HG02840 (cell line): ENCODE results near the gene C16orf78.

Source experiments
- ATAC-seq: cut with Tn5 transposase; IDR thresholded peaks from one replicate; pipeline ENCODE4 v1.9.1; 2021; ENCODE audit warnings: mild to moderate bottlenecking, moderate library complexity, moderate number of reproducible peaks; ENCODE audit not compliant: unreplicated experiment, low FRiP score

The C16orf78 gene

DNA sequence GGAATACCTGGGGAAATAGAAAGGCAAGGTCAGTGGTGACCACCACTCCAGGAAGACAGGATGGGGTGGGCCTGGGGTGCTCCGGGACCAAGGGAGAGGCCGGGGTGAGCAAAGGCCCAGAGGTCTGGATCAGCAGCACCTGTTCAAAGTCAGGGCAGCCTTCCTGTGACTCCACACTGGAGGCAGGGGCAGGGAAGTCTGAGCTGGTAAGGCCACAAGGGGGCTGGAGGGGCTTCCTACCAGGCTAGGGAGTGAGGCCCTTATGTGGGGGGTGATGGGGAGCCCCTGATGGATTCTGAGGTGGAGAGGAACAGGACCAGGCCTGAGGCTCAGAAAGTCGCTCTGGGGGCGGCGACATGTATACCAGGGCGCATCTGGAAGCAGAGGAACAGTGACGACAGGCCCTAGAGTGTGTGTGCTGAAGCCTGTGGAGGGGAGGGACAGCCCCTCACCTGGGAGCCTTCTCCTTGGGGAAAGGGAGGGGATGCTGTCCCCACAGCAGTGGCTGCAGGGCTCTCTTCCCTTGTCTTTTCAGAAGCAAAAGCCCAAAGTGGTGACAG is 3.7 kb downstream of the C16orf78 start:
- ATAC-seq = no peak

GRCh38 chr16:49378238-49378637 is 4.6 kb downstream of the C16orf78 start:
- no peak for ATAC-seq

DNA sequence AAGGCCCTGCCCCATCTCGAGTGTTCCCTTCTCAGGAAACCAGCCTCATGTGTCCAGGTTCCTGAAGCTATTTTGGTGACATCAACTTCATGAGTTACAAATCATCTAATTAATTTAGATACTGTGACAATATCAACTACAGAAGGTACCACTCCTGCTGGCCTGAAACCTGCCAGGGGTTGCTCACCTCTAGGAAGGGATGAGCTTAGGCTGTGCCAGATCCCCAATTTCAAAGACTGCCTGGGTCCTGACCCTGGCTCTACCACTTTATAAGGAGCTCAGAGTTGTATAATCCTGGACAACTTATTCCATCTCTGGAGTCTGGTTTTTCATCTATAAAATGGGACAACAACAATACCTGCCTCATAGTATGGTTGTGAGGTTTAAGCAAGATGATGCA is 5.2 kb downstream of the C16orf78 start:
- no peak for ATAC-seq

GRCh38 chr16:49382916-49383315 is 9.3 kb downstream of the C16orf78 start:
- ATAC-seq = no peak

- ATAC-seq = no peak
These were observed 21.4 kb downstream of the C16orf78 start for GRCh38 chr16:49395021-49395420.

- ATAC-seq = no peak
These were observed 22.7 kb downstream of the C16orf78 start for GRCh38 chr16:49396206-49396720.

DNA sequence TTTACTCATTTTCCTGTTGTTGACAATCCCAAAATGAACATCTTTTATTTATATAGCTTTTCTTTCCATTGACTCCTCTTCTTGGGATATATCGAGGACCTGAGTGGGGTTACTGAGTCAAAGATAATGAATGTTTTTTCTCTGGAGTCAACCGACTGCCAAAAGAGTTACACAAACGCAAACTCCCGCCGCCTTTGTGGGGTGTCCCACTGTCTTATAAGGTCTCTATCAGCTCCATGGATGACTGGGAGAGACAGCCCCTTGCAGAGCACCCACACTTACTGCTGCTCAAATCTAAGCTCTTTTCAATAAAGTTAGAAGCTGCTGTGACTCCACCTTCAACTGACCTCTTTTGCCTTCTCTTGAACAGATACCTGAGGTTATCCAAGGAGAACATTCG is 25.2 kb downstream of the C16orf78 start:
- ATAC-seq = no peak

DNA sequence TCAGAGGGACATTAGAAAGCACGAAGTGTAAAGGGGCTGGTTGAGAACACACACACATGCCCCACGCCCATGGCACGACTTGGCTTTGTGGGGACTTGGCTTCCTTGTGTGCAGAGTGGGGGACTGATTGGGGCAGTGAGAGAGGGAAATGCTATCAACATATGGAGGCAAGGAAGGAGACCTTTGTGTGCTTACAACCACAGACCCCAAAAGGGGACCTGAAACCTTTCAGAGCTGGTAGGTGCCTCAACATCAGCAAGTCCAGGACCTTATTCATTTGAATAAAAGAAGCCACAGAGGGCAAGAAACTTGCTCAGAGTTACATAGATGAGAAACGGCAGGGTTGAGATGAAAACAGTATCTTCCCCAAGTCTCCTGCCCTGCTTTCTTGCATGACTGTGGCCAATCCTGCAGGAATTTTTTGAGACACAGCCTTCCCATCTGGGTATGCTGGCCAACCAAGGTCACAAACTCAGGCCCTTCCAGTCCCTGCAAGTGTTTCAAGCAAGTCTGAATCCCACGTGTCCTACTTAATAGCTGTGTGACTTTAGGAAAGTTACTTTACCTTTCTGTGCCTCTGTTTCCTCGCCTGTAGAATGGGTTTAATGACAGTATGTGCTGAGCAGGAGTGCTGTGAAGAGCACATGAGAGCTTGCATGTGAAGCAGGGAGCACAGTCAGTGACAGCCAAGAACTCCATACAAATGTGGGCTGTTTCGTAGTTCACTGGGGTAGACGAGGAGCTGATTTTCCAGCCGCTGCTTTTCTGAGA is 26.2 kb downstream of the C16orf78 start:
- peak; percentile 98 for ATAC-seq

DNA sequence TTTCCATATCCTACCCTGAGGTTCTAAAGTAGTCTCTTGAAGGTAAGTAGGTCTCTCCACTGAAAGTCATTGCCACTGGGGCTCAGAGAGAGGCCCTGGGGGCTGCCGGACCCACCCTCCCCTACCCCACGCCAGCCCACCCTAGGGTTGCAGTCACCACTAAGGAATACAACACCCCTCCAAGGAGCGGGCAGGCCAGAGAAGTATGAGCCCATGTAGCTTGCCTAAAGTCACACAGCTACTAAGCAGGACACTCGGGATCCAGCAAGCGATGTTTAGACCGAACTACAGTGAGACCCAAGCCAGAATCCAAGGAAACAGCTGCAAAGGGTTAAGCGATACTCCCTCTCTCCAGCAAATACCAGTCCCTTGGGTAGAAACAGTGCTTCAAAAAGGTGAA is 27.0 kb downstream of the C16orf78 start:
- ATAC-seq = no peak

GRCh38 chr16:49405123-49405522 is 31.5 kb downstream of the C16orf78 start:
- no peak for ATAC-seq

DNA sequence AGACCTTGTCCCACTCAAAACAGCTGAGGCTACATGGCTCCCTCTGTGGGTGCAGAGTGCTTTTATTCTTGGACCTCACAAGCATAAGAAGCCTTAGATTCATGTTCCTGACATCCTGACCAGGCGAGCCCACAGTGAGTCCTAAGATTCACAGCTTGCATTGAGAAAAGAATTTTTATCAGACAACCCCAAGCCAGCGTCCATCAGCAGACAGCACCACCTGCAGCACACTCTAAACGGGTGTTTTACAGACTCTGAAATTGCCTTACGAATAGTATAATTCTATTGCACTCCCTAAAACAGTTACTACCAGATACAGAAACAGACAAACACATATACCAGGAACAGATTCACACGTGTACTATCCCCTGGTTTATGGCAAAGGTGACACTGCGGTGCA is 31.9 kb downstream of the C16orf78 start:
- no peak for ATAC-seq

DNA sequence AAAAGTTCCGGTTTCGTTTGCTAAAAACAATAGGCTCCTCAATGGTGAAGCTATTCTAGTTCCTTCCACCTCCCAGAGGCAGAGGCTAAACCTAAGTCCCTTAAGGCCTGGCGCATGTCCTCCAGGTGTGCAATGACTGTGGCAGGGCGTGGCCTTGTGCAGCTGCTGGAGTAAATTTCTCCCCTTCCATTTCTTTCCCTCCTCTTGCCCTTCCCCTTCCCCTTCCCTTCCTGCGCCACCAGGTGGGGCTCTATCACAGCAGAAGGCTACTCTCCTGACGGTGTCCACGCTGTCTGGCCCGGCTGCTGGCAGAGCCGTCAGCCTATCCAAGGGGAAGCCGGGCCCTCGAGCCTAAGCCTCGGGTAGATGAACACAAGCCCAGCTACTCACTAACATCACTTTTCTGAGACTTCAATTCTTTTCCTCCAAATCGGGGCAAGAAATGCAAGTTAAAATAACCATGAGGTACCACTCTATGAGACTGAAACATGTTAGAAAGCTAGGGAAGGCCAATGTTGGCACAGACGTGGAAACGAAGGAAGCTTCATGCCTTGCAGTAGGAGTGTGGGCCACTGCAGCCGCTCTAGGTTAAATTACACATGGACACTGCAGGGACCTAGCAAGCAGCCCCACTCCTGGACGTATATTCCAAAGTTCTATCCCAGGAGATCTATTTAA is 34.4 kb downstream of the C16orf78 start:
- peak; percentile 85 for ATAC-seq

DNA sequence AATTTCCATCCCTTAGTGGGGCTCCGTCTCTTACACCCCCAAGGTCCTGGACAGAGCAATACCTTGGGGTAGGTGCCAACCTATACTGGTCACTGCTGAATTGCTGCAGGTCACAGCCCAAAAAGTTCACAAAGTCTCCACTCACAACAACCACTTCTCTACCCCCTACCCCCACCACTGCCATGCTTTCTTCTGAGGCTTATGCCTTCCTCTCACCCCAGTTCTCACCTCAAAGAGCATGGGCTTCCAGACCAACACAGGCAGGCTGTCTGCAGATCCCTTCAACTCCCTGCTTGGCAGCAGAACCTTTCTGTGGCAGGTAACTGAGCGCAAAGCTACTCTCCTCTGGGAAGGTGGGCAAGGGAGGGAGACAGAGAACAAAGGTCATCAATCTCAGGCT is 35.5 kb downstream of the C16orf78 start:
- ATAC-seq = no peak

GRCh38 chr16:49410226-49410625 is 36.6 kb downstream of the C16orf78 start:
- no peak for ATAC-seq

GRCh38 chr16:49411121-49411970 is 37.7 kb downstream of the C16orf78 start:
- no peak for ATAC-seq

- no peak for ATAC-seq
These were observed 41.1 kb downstream of the C16orf78 start for GRCh38 chr16:49414671-49415070.

- ATAC-seq = no peak
These were observed 41.5 kb downstream of the C16orf78 start for GRCh38 chr16:49415083-49415482.

DNA sequence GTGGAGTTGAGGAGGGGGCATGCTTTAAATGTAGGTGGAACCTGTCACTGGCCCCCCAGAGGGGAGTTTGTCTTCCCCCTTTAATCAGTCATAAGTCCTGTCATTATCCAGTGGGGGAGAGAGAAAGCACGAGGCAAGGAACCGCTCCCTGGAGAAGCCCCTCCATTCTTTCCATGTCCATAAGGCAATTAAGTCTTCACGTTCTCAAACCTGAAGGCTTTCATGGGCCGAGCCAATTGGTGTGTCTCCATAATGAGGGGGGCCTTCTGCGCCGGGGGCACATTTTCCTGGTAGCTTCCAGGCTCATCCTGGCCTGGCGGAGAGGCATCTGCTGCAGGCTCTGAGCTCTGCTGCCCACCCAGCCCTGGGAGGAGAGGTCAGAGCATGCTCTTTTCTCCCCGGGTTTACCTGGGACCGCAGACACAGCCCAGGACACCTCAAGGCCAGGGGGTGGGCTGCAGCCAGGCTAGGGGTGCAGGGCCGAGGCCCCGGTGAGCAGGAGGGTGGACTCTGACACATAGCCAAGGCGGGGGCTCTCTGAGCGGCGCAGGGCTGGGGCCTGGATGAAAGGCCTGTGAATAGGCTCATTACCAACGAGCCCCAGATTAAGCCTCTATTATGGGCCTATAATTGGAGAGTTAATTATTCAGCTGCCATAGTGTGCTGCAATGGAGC is 42.5 kb downstream of the C16orf78 start:
- ATAC-seq = no peak

DNA sequence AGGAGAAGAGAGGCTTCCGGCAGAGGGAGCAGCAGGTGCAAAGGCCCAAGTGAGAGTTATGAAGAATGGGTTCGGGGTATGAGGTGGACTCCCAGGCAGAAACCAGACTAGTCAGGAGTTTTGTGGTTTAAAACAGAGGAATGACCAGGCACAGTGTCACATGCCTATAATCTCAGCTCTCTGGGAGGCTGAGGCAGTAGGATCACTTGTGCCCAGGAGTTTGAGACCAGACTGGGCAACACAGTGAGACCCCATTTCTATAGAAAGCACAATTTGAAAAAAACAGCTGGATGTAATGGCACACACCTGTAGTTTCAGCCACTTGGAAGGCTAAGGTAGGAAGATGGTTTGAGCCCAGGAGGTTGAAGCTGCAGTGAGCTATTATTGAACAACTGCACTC is 43.8 kb downstream of the C16orf78 start:
- no peak for ATAC-seq

DNA sequence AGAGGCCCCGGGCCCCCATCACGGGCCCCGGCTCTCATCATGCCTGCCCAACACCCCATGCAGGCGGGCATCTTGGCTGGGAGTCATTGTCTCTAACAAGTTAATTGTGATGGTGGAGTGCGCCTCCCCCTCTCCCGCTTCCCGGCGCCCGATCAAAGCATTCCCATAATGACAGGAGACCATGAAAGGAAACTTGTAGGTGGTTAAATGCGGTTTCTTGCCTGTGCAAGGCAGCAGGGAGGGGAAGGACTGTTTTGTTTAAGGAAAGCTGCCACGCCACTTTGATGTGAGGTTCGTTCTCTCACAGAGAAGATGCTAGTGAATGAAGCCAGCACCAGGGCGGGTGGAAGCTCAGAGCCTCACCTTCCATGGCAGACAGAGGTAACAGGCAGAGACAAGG is 45.4 kb downstream of the C16orf78 start:
- ATAC-seq = no peak
